ENCODE data around the gene PFKFB4. TPM values are rescaled to one million over a fixed set of nuclear protein-coding genes. Genes with fewer than 3 reads are reported as not detected.

Gene PFKFB4
- polyA plus RNA-seq, 1 of the 3 experiments (the other 2 are of a cell fraction) = 5.7 TPM

- H3K4me1 ChIP-seq (ENCODE audit: control insufficient read depth in 1 of 2, insufficient read depth in 2 of 2, low read depth in 1 of 2, low read length in 1 of 2) = no peaks in the 10 kb centered on the region
- no peaks in the 10 kb centered on the region for H3K36me3 ChIP-seq (replicated peaks in 1 of 2; ENCODE audit: control insufficient read depth in 1 of 2, insufficient read depth in 2 of 2, low read length in 1 of 2)
- no peaks in the 10 kb centered on the region for H4K20me1 ChIP-seq (ENCODE audit: insufficient read depth)
- no peak overlapping the region for H3K4me2 ChIP-seq
- no peaks in the 10 kb centered on the region for H3K79me2 ChIP-seq (ENCODE audit: insufficient read depth)
- no peak for DNase-seq
- ChIA-PET POLR2A (no interaction called here), CTCF (no interaction called here)
- TF ChIP-seq RCOR1 (IDR thresholded peaks at IDR 0.05; ENCODE audit: low read length) (no peak), GABPA (IDR thresholded peaks at IDR 0.05; ENCODE audit: low read depth) (no peak), FOSL2 (IDR thresholded peaks at IDR 0.05; ENCODE audit: borderline replicate concordance, low read depth) (no peak), CTCF (IDR thresholded peaks at IDR 0.05) (no peak), YY1 (IDR thresholded peaks at IDR 0.05; ENCODE audit: low read depth) (no peak), TEAD4 (IDR thresholded peaks at IDR 0.05; ENCODE audit: borderline replicate concordance, insufficient read depth) (no peak), FOXM1 (IDR thresholded peaks at IDR 0.05; ENCODE audit: low read depth) (no peak), USF2 (IDR thresholded peaks at IDR 0.05; ENCODE audit: borderline replicate concordance, low read depth, low read length) (no peak), EZH2phosphoT487 (IDR thresholded peaks at IDR 0.05; ENCODE audit: borderline replicate concordance, low read depth) (no peak), RXRA (IDR thresholded peaks at IDR 0.05; ENCODE audit: borderline replicate concordance, low read depth) (no peak), MXI1 (IDR thresholded peaks at IDR 0.05; ENCODE audit: low read depth, low read length) (no peak), GATA2 (CRISPR knock-in tag; IDR thresholded peaks at IDR 0.05) (no peak), SIN3A (IDR thresholded peaks at IDR 0.05; ENCODE audit: borderline replicate concordance, low read depth, low read length) (no peak), RAD21 (IDR thresholded peaks at IDR 0.05; ENCODE audit: low read length) (no peak), IRF3 (IDR thresholded peaks at IDR 0.05; ENCODE audit: low read depth, low read length) (no peak), FOXJ3 (CRISPR knock-in tag; IDR thresholded peaks at IDR 0.05) (no peak), ELF1 (IDR thresholded peaks at IDR 0.05) (no peak)
- peaks cover 4% of the 10 kb centered on the region for H3F3A ChIP-seq (replicated peaks; ENCODE audit: insufficient read depth)
- no peak overlapping the region for H3K9ac ChIP-seq
- H2AFZ ChIP-seq (ENCODE audit: low read depth) = no peak overlapping the region
- no peaks in the 10 kb centered on the region for H3K9me2 ChIP-seq
- no peaks in the 10 kb centered on the region for H3K9me3 ChIP-seq
- H3K27me3 ChIP-seq (ENCODE audit: insufficient read depth) = no peaks in the 10 kb centered on the region
- H3K27ac ChIP-seq (ENCODE audit: low read depth in 2 of 2, low read length in 1 of 2) = no peak overlapping the region
- H3K4me3 ChIP-seq (ENCODE audit: low read depth in 2 of 2, low read length in 1 of 2) = no peak overlapping the region
- WGBS (ENCODE audit: low lambda C conversion rate) = 92% methylated on average over 16 of the region's 19 CpGs
Observed at GRCh38 chr3:48478626-48479555, 77.7 kb downstream of the PFKFB4 start.
